IMR-90 (cell line): ENCODE data around the gene NKIRAS1. TPM values are rescaled to one million over a fixed set of nuclear protein-coding genes. Genes with fewer than 3 reads are reported as not detected.
A peak's percentile ranks its signal among the peaks of the same experiment; 100 is the strongest.

Experiments
- ATAC-seq: fragments of 200-7000 bp; cut with Tn5 transposase; 2 replicates; pipeline ENCODE4 v1.9.1; 2020; ENCODE audit warnings: low read depth, mild to moderate bottlenecking, moderate library complexity
- BruUV-seq: library from RNA; stranded (reverse); fragments of 400-500 nt; replicated peaks from 2 replicates; lab custom pipeline; 2021; lab: Mats Ljungman, UMichigan
- CTCF ChIA-PET: fragments of 300-600 bp; formaldehyde crosslinking; extraction: SDS; loops from one replicate; lab custom pipeline; 2021; ENCODE audit warnings: antibody characterized with exemption; lab: Yijun Ruan, JAX
- POLR2A ChIA-PET: fragments of 300-600 bp; sonication (Branson Sonifier 250); formaldehyde crosslinking; loops from one replicate; lab custom pipeline; 2022; ENCODE audit warnings: antibody characterized with exemption; ENCODE audit not compliant: unreplicated experiment; lab: Charles Lee
- DNase-seq: peaks from one replicate; pipeline ENCODE4 v3.0.0; 2013
- H2AFZ ChIP-seq: replicated peaks from 2 replicates; pipeline ENCODE3; 2013; ENCODE audit warnings: low read length, mild to moderate bottlenecking; ENCODE audit not compliant: poor library complexity
- H2AK5ac ChIP-seq: 2 replicates; pipeline ENCODE4 v1.6.1; 2013; ENCODE audit warnings: low read depth, low read length, inconsistent platforms
- H2AK9ac ChIP-seq: replicated peaks from 2 replicates; pipeline ENCODE3; 2013; ENCODE audit warnings: mild to moderate bottlenecking, low read depth, low read length, moderate library complexity; ENCODE audit not compliant: poor library complexity
- H2BK120ac ChIP-seq: 2 replicates; pipeline ENCODE4 v1.6.1; 2013; ENCODE audit warnings: low read depth, low read length, inconsistent platforms
- H2BK15ac ChIP-seq: 3 replicates; pipeline ENCODE4 v1.6.1; 2013; ENCODE audit warnings: low read depth, low read length, inconsistent platforms
- H2BK20ac ChIP-seq: 2 replicates; pipeline ENCODE4 v1.6.1; 2013; ENCODE audit warnings: low read depth, mild to moderate bottlenecking, inconsistent platforms, low read length, moderate library complexity
- H2BK5ac ChIP-seq: 2 replicates; pipeline ENCODE4 v1.6.1; 2013; ENCODE audit warnings: mild to moderate bottlenecking, low read depth, low read length, inconsistent platforms; ENCODE audit not compliant: poor library complexity, severe bottlenecking
- H3K14ac ChIP-seq: replicated peaks from 2 replicates; pipeline ENCODE4 v1.6.1; 2013; ENCODE audit warnings: low read depth, low read length, inconsistent platforms
- H3K18ac ChIP-seq: 2 replicates; pipeline ENCODE4 v1.6.1; 2013; ENCODE audit warnings: low read depth, low read length, control low read depth
- H3K23ac ChIP-seq: 2 replicates; pipeline ENCODE4 v1.6.1; 2013; ENCODE audit warnings: low read depth, low read length, inconsistent platforms
- H3K27ac ChIP-seq: 2 replicates; pipeline ENCODE4 v1.5.1; 2013; ENCODE audit warnings: mild to moderate bottlenecking, control low read depth, low read length; ENCODE audit not compliant: insufficient read depth
- H3K27me3 ChIP-seq: 2 replicates; pipeline ENCODE4 v1.6.1; 2013; ENCODE audit warnings: low read length; ENCODE audit not compliant: control insufficient read depth, insufficient read depth
- H3K36me3 ChIP-seq: 2 replicates; pipeline ENCODE4 v1.6.1; 2013; ENCODE audit warnings: low read length, mixed read lengths; ENCODE audit not compliant: control insufficient read depth, insufficient read depth
- H3K4ac ChIP-seq: 2 replicates; pipeline ENCODE4 v1.6.1; 2013; ENCODE audit warnings: low read depth, low read length, inconsistent platforms
- H3K4me1 ChIP-seq: 2 replicates; pipeline ENCODE4 v1.6.1; 2013; ENCODE audit warnings: low read length, mixed read lengths; ENCODE audit not compliant: control insufficient read depth, insufficient read depth
- H3K4me2 ChIP-seq: 2 replicates; pipeline ENCODE4 v1.6.1; 2013; ENCODE audit warnings: low read depth, mild to moderate bottlenecking, control low read depth, low read length, moderate library complexity
- H3K4me3 ChIP-seq: 2 replicates; pipeline ENCODE4 v1.5.1; 2013; ENCODE audit warnings: low read depth, mild to moderate bottlenecking, control low read depth, low read length, moderate library complexity; ENCODE audit not compliant: insufficient read depth
- H3K56ac ChIP-seq: 2 replicates; pipeline ENCODE4 v1.6.1; 2013; ENCODE audit warnings: low read length, inconsistent platforms; ENCODE audit not compliant: insufficient read depth; ENCODE audit errors: extremely low read depth
- H3K79me1 ChIP-seq, 2 experiments: 2 replicates each; pipeline ENCODE4 v1.6.1; 2013; ENCODE audit warnings: low read length in 2 of 2, inconsistent platforms in 1 of 2, low read depth in 1 of 2
- H3K9ac ChIP-seq: 2 replicates; pipeline ENCODE4 v1.6.1; 2013; ENCODE audit warnings: low read depth, low read length, control low read depth
- H3K9me1 ChIP-seq: 2 replicates; pipeline ENCODE4 v1.6.1; 2013; ENCODE audit warnings: low read length, inconsistent platforms; ENCODE audit not compliant: insufficient read depth
- H3K9me3 ChIP-seq: 2 replicates; pipeline ENCODE4 v1.6.1; 2013; ENCODE audit warnings: low read length; ENCODE audit not compliant: control insufficient read depth, insufficient read depth
- H4K20me1 ChIP-seq: 2 replicates; pipeline ENCODE4 v1.6.1; 2013; ENCODE audit warnings: low read length, inconsistent platforms; ENCODE audit not compliant: insufficient read depth
- H4K5ac ChIP-seq: 2 replicates; pipeline ENCODE4 v1.6.1; 2013; ENCODE audit warnings: mild to moderate bottlenecking, low read depth, low read length, control low read depth
- H4K8ac ChIP-seq, 2 experiments: 2 replicates each; pipeline ENCODE4 v1.6.1; 2013; ENCODE audit warnings: low read depth in 2 of 2, low read length in 2 of 2, control low read depth in 1 of 2, inconsistent platforms in 1 of 2
- H4K91ac ChIP-seq: 2 replicates; pipeline ENCODE4 v1.6.1; 2013; ENCODE audit warnings: low read depth, low read length, inconsistent platforms; ENCODE audit not compliant: insufficient read depth
- CEBPB ChIP-seq: IDR thresholded peaks from 2 replicates; pipeline ENCODE4 v1.6.1; 2012; ENCODE audit warnings: low read depth, low read length, improper control_type of control experiment
- FOS ChIP-seq: fragments of 150-350 bp; IDR thresholded peaks from 2 replicates; pipeline ENCODE4 v1.6.1; 2016; ENCODE audit warnings: low read depth, low read length
- MAZ ChIP-seq: IDR thresholded peaks from 2 replicates; pipeline ENCODE4 v1.6.1; 2012; ENCODE audit warnings: low read depth, mild to moderate bottlenecking, low read length, improper control_type of control experiment, moderate library complexity, borderline replicate concordance
- MXI1 ChIP-seq: IDR thresholded peaks from 2 replicates; pipeline ENCODE4 v1.6.1; 2012; ENCODE audit warnings: low read depth, mild to moderate bottlenecking, low read length, moderate library complexity, borderline replicate concordance
- RCOR1 ChIP-seq: IDR thresholded peaks from 2 replicates; pipeline ENCODE4 v1.6.1; 2012; ENCODE audit warnings: mild to moderate bottlenecking, low read length, improper control_type of control experiment; ENCODE audit not compliant: insufficient replicate concordance
- RFX5 ChIP-seq: IDR thresholded peaks from 2 replicates; pipeline ENCODE4 v1.8.0; 2012; ENCODE audit warnings: low read depth, mild to moderate bottlenecking, low read length, moderate library complexity
- SMC3 ChIP-seq: fragments of 150-350 bp; IDR thresholded peaks from 2 replicates; pipeline ENCODE4 v1.6.1; 2016; ENCODE audit warnings: low read depth, mild to moderate bottlenecking, antibody characterized with exemption, low read length, moderate library complexity
- WGBS, 2 experiments: methylation state at CpG; one replicate each; pipeline versions ENCODE4 v1.1.5 to v1.1.7; 2013; ENCODE audit warnings: missing lambda C conversion rate in 2 of 2; ENCODE audit not compliant: insufficient read length in 1 of 2; ENCODE audit errors: extremely low coverage in 2 of 2; 5-methylcytosine and 5-hydroxymethylcytosine counted together
- dilution Hi-C: fragments of 300-500 bp; cut with HindIII; formaldehyde crosslinking; loops from one replicate; pipeline ENCODE4 v1.14.3; 2018; ENCODE audit warnings: low sequenced_read_pairs; ENCODE audit not compliant: unreplicated experiment
- in situ Hi-C: fragments of 300-500 bp; cut with MboI; formaldehyde crosslinking; loops from 3 replicates; pipeline ENCODE4 v1.14.3; 2019; ENCODE audit warnings: low sequenced_read_pairs, inconsistent platforms, mixed read lengths
- intact Hi-C: fragments of 100-400 bp; cut with micrococcal nuclease; formaldehyde crosslinking; loops from 2 replicates; pipeline ENCODE4 v1.10.0; 2022
- polyA plus RNA-seq, 3 experiments: library from polyadenylated mRNA; depleted of rRNA; stranded (reverse); fragments of >200 nt; gene quantifications; 2 replicates each; pipeline ENCODE4 v1.2.3, GENCODE V29; 2012; ENCODE audit warnings: low replicate concordance in 1 of 3
- total RNA-seq: library from RNA; depleted of rRNA; stranded (reverse); fragments of >200 nt; gene quantifications from 2 replicates; pipeline ENCODE4 v1.2.3, GENCODE V29; 2012

Gene NKIRAS1
- total and polyA plus RNA-seq, 2 of the 4 experiments (the other 2 are of a cell fraction) = 6.1 to 6.8 TPM

- Histone ChIP-seq H3K4me3 (no peak overlapping the region), H3K27ac (no peak overlapping the region), H3K4ac (no peak overlapping the region; the same call in 1 of the 2 replicates)
Observed at GRCh38 chr3:23948761-23949160, 32.0 kb upstream of the NKIRAS1 start.

More at GRCh38 chr3:23948761-23949160, 32.0 kb upstream of the NKIRAS1 start:
- H2BK20ac ChIP-seq = no peak overlapping the region
- no peak overlapping the region for H4K8ac ChIP-seq
- no peak overlapping the region for H3K23ac ChIP-seq
- H3K56ac ChIP-seq = no peak overlapping the region
- no peak overlapping the region for H2BK15ac ChIP-seq
- no peaks in the 10 kb centered on the region for H3K9me3 ChIP-seq
- H4K91ac ChIP-seq = no peak overlapping the region
- ATAC-seq (no peak), DNase-seq (peak; percentile 51)
- no peak overlapping the region for H2AK5ac ChIP-seq
- H3K4me1 ChIP-seq = peaks cover 11% of the 10 kb centered on the region
- H2BK5ac ChIP-seq = no peak overlapping the region
- no peak overlapping the region for H2AK9ac ChIP-seq
- BruUV-seq = no TSS peak
- in situ Hi-C loops = no loop called here
- no peak overlapping the region for H2BK120ac ChIP-seq
- no peak overlapping the region for H3K18ac ChIP-seq
- no CpG with 5 or more reads among the region's 2 CpGs for WGBS, 2 experiments
- intact Hi-C loops = loop anchor here (10.0 kb wide), 1 partner anchor 664 kb away; no protein-coding TSS in a partner anchor
- H3K4me2 ChIP-seq = no peak overlapping the region
- peaks cover 67% of the 10 kb centered on the region for H4K20me1 ChIP-seq
- TF ChIP-seq MXI1 (no peak), MAZ (no peak), RCOR1 (no peak), FOS (no peak), RFX5 (no peak), CEBPB (peak; percentile 15; the same call in 1 of the 2 replicates), SMC3 (no peak)
- dilution Hi-C loops = no loop called here
- no peak overlapping the region for H2AFZ ChIP-seq
- no peaks in the 10 kb centered on the region; the same call in 1 of the 2 replicates for H3K36me3 ChIP-seq
- H3K9ac ChIP-seq = no peak overlapping the region
- no peak overlapping the region for H4K5ac ChIP-seq
- peaks cover 21 to 65% of the 10 kb centered on the region in 2 experiments for H3K79me1 ChIP-seq
- CTCF ChIA-PET = no interaction called here
- POLR2A ChIA-PET = no interaction called here
- H3K27me3 ChIP-seq = no peaks in the 10 kb centered on the region
- no peak overlapping the region for H3K14ac ChIP-seq
- peaks cover 3% of the 10 kb centered on the region; the same call in 1 of the 2 replicates for H3K9me1 ChIP-seq
